Thymus (tissue), 14 donors: ENCODE results near the gene CCDC85A. TPM values are rescaled to one million over a fixed set of nuclear protein-coding genes. Genes with fewer than 3 reads are reported as not detected.
"Not testable (repeated sequence)": the region's sequence is repeated elsewhere in the genome, so short reads cannot be mapped to it uniquely, and the experiment has no call there.

ENCODE experiments used
- DNase-seq, 9 donors: peaks; one replicate each; pipeline ENCODE4 v3.0.0-alpha.2; 2013; ENCODE audit warnings: low spot score in 9 of 9, low read depth in 6 of 9, missing footprints in 1 of 9
- H3K27ac ChIP-seq, 2 donors: one replicate each; pipeline ENCODE4 v1.5.1; 2013; ENCODE audit warnings: control low read depth in 1 of 2, low read depth in 1 of 2, low read length in 1 of 2, mild to moderate bottlenecking in 1 of 2, moderate library complexity in 1 of 2
- H3K27me3 ChIP-seq, 2 donors: one replicate each; pipeline ENCODE4 v1.5.1; 2013; ENCODE audit warnings: low read length in 1 of 2; ENCODE audit not compliant: control insufficient read depth in 2 of 2, insufficient read depth in 1 of 2
- H3K36me3 ChIP-seq, 2 donors: one replicate each; pipeline ENCODE4 v1.5.1; 2013; ENCODE audit warnings: low read length in 1 of 2, mild to moderate bottlenecking in 1 of 2, moderate library complexity in 1 of 2; ENCODE audit not compliant: control insufficient read depth in 2 of 2, insufficient read depth in 2 of 2
- H3K4me1 ChIP-seq, 2 donors: one replicate each; pipeline ENCODE4 v1.5.1; 2013; ENCODE audit warnings: low read length in 2 of 2; ENCODE audit not compliant: control insufficient read depth in 2 of 2, insufficient read depth in 2 of 2
- H3K4me3 ChIP-seq, 2 donors: one replicate each; pipeline ENCODE4 v1.5.1; 2013; ENCODE audit warnings: low read length in 2 of 2, control low read depth in 1 of 2, mild to moderate bottlenecking in 1 of 2
- H3K9me3 ChIP-seq, 2 donors: one replicate each; pipeline ENCODE4 v1.5.1; 2013; ENCODE audit warnings: low read length in 1 of 2, mild to moderate bottlenecking in 1 of 2; ENCODE audit not compliant: control insufficient read depth in 2 of 2, insufficient read depth in 1 of 2
- WGBS: extraction: QIAGEN DNeasy Blood & Tissue Kit; methylation state at CpG from one replicate; pipeline ENCODE4 v1.1.7; 2013; 5-methylcytosine and 5-hydroxymethylcytosine counted together
- long read RNA-seq, 10 donors: transcript quantifications; one replicate each; lab custom pipeline, GENCODE V29; 2026
- polyA plus RNA-seq: library from polyadenylated mRNA; stranded (reverse); fragments of 200-250 nt; gene quantifications from one replicate; pipeline ENCODE4 v1.2.3, GENCODE V29; 2013
- total RNA-seq: library from RNA; stranded (reverse); fragments of 120-200 nt; gene quantifications from one replicate; pipeline ENCODE4 v1.2.4, GENCODE V29; 2013
- donor health status: healthy.

The CCDC85A gene
- 0.76 TPM for total RNA-seq
- 0.21 TPM for polyA plus RNA-seq
- long read RNA-seq, donor 1 = 0 reads
- long read RNA-seq, donor 2 = 0 reads
- long read RNA-seq, donor 3 = 0 reads
- long read RNA-seq, donor 4 = 0 reads
- long read RNA-seq, donor 5 = 0 reads
- long read RNA-seq, donor 6 = 0 reads
- long read RNA-seq, donor 7 = 0 reads
- long read RNA-seq, donor 8 = 0 reads
- long read RNA-seq, donor 9 = 0 reads
- long read RNA-seq, donor 10 = 0 reads

- peaks cover 51 to 63% of the 10 kb centered on the region in 2 donors for H3K27me3 ChIP-seq
- peaks cover 2 to 3% of the 10 kb centered on the region in 2 donors for H3K4me1 ChIP-seq
- WGBS = 1% methylated on average over 86 of the region's 86 CpGs
- peak within 1 kb of the TSS in 1 of 2 donors; percentile 18 for H3K27ac ChIP-seq
- H3K9me3 ChIP-seq = peaks cover 0 to 2% of the 10 kb centered on the region in 2 donors
- DNase-seq = peak; percentile 21 to 80 (median 51)
- peak within 1 kb of the TSS in 1 of 2 donors; percentile 50 for H3K4me3 ChIP-seq
- H3K36me3 ChIP-seq = no peaks in the 10 kb centered on the region
These were observed at the start of gene CCDC85A for GRCh38 chr2:56183643-56184499. TSS of gene CCDC85A (plus strand) at chr2:56183990. CDS start at chr2:56184625, 635 bp downstream.

- Histone ChIP-seq H3K36me3 (no peaks in the 10 kb centered on the region), H3K9me3 (no peaks in the 10 kb centered on the region), H3K4me3 (no peak overlapping the region), H3K27ac (no peak overlapping the region), H3K27me3 (no peaks in the 10 kb centered on the region), H3K4me1 (no peaks in the 10 kb centered on the region)
- WGBS = 92% methylated on average over 4 of the region's 4 CpGs
- DNase-seq = no peak
These were observed 48.9 kb upstream of the CCDC85A start for GRCh38 chr2:56134861-56135260.

- not testable (repeated sequence) for H3K9me3 ChIP-seq, H3K27me3 ChIP-seq, H3K27ac ChIP-seq, H3K4me1 ChIP-seq, H3K36me3 ChIP-seq, DNase-seq, H3K4me3 ChIP-seq
- WGBS = 96% methylated on average over 15 of the region's 15 CpGs
These were observed 41.2 kb upstream of the CCDC85A start for GRCh38 chr2:56142497-56143061.

GRCh38 chr2:56147907-56148306 is 35.9 kb upstream of the CCDC85A start:
- no peak for DNase-seq
- Histone ChIP-seq H3K27me3 (no peaks in the 10 kb centered on the region), H3K4me3 (no peak overlapping the region), H3K36me3 (no peaks in the 10 kb centered on the region), H3K9me3 (no peaks in the 10 kb centered on the region), H3K27ac (no peak overlapping the region), H3K4me1 (no peaks in the 10 kb centered on the region)
- WGBS = 94% methylated on average over 2 of the region's 2 CpGs

GRCh38 chr2:56148825-56149224 is 35.0 kb upstream of the CCDC85A start:
- Histone ChIP-seq H3K4me3 (no peak overlapping the region), H3K4me1 (no peaks in the 10 kb centered on the region), H3K9me3 (no peaks in the 10 kb centered on the region), H3K36me3 (no peaks in the 10 kb centered on the region), H3K27me3 (no peaks in the 10 kb centered on the region), H3K27ac (no peak overlapping the region)
- 88% methylated on average over 3 of the region's 3 CpGs for WGBS
- no peak for DNase-seq

GRCh38 chr2:56151841-56152240 is 31.9 kb upstream of the CCDC85A start:
- 93% methylated on average over 2 of the region's 2 CpGs for WGBS
- Histone ChIP-seq H3K27me3 (no peaks in the 10 kb centered on the region), H3K4me1 (no peaks in the 10 kb centered on the region), H3K27ac (no peak overlapping the region), H3K36me3 (no peaks in the 10 kb centered on the region), H3K9me3 (no peaks in the 10 kb centered on the region), H3K4me3 (no peak overlapping the region)
- DNase-seq = no peak

GRCh38 chr2:56155188-56155587 is 28.6 kb upstream of the CCDC85A start:
- Histone ChIP-seq H3K27ac (no peak overlapping the region), H3K4me1 (no peaks in the 10 kb centered on the region), H3K4me3 (no peak overlapping the region), H3K36me3 (no peaks in the 10 kb centered on the region), H3K27me3 (no peaks in the 10 kb centered on the region), H3K9me3 (no peaks in the 10 kb centered on the region)
- 70% methylated on average over 2 of the region's 2 CpGs for WGBS
- no peak for DNase-seq

GRCh38 chr2:56159875-56160274 is 23.9 kb upstream of the CCDC85A start:
- H3K4me1 ChIP-seq, H3K27me3 ChIP-seq, H3K27ac ChIP-seq, DNase-seq, H3K4me3 ChIP-seq, H3K9me3 ChIP-seq, H3K36me3 ChIP-seq: not testable (repeated sequence)
- 78% methylated on average over 5 of the region's 5 CpGs for WGBS
